ENCODE measurements around the gene ADAMTS17.

DNA sequence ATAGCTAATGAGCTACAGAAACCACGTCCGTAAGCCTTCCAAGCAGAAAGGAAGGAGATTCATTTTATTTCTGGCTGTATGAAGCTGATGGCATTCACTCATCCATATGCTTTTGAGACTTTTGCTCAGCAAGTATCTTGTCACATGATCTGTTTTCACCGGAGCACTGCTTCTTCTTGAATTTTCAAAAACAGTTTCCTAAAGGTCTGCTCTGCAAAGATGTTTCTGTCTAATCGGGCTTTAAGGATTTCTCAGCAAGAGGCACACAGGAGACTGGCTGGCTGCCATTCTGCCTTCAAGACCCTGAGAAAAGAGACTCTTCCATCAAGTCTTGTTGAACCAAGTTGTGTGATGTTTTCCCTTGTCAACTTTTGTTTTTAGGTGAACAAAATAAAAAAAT, 319.0 kb downstream of the ADAMTS17 start:
- TF ChIP-seq, protein P1, sequence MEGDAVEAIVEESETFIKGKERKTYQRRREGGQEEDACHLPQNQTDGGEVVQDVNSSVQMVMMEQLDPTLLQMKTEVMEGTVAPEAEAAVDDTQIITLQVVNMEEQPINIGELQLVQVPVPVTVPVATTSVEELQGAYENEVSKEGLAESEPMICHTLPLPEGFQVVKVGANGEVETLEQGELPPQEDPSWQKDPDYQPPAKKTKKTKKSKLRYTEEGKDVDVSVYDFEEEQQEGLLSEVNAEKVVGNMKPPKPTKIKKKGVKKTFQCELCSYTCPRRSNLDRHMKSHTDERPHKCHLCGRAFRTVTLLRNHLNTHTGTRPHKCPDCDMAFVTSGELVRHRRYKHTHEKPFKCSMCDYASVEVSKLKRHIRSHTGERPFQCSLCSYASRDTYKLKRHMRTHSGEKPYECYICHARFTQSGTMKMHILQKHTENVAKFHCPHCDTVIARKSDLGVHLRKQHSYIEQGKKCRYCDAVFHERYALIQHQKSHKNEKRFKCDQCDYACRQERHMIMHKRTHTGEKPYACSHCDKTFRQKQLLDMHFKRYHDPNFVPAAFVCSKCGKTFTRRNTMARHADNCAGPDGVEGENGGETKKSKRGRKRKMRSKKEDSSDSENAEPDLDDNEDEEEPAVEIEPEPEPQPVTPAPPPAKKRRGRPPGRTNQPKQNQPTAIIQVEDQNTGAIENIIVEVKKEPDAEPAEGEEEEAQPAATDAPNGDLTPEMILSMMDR (conservative IDR thresholded peaks at IDR 0.05), result no peak
- no peak for TF ChIP-seq ZFX (IDR thresholded peaks at IDR 0.05)
